HG03354 (cell line): ENCODE data around the gene MCEE.
"Not testable (repeated sequence)": the region's sequence is repeated elsewhere in the genome, so short reads cannot be mapped to it uniquely, and the experiment has no call there.

Experiments
- ATAC-seq: cut with Tn5 transposase; IDR thresholded peaks from one replicate; pipeline ENCODE4 v1.9.1; 2021; ENCODE audit warnings: mild to moderate bottlenecking; ENCODE audit not compliant: unreplicated experiment, poor library complexity, severe bottlenecking

The MCEE gene

DNA sequence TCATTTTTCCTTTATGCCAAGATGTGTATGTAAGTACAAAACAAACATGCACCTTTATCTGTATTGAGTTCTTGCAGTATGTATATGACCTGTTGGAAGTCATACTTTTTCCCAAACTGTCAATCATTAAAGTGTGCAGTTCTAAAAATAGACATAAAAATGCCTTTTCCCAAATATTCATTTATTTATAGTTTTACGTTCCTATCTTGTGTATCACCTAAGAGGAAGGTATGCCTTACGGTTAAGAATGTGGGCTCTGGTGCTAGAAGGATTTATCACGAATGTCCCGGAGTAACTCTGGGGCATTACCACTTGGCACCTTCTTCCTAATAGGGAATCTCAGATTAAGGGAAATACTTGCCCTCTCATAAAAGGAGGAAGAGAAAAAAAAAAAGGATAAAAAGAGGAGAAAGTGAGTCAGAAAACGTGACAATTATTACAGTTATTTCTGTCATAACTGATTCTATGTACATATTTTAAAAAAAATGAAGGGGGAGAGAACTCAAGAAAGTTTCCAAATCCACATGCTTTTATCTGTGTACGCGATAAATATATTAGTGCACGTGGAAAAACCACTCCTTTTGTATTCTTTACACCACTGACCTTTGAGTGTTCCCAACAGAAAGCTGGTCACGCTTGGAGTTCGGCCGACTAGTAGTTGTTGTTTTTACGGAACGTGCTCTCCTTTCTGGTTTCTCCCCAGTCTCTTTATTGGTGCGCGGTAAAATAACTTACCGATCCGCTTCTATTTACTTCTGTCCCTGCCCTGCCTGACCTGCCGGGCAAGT is 721 bp downstream of the MCEE start:
- ATAC-seq, result no peak

DNA sequence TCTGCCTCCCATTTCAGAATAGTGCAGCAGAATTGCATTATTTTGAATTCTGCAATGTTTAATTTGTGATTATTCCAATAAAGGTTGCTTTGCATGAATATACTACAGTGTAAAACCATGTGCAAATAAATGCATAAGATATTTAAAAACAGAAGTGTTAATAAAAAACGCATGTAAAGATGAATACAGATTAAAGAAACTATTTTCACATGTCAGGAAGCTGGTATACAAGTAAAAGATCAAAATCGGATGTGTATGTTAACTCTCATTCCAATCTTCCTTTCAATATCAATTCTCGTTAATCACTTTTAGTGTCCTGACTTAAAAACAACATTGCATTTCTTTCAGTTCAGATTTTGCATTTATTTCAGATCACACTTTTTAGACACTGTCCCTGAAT is 3.1 kb downstream of the MCEE start:
- ATAC-seq, result no peak

DNA sequence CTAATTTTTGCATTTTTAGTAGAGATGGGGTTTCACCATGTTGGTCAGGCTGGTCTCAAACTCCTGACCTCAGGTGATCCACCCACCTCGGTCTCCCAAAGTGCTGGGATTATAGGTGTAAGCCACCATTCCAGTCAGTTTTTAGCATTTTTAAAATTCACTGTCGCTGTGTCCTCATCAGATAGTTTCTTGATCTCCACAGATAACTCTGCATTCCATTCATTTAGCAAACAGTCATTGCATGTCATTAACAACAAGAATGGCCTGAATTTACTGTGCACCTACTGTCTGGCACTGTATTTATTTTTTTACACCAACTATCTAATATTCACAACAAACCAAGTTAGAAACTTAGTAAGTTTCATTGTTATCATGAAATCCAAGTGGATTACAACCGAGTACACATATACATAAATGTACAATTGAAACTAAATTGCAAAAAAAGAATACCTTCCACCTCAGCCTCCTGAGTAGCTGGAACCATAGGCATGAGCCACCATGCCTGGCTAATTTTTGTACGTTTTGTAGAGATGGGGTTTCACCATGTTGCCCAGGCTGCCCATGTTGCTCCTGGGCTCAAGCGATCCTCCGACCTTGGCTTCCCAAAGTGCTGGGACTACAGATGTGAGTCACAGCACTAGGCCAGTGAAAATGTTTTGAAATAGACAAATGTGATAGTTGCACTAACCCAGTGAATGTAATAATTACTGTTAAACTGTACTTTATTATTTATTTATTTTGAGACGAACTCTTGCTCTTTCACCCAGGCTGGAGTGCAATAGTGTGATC is 4.3 kb downstream of the MCEE start:
- ATAC-seq, result no peak

- no peak for ATAC-seq
Measured at GRCh38 chr2:71122387-71123298, 7.4 kb downstream of the MCEE start.

DNA sequence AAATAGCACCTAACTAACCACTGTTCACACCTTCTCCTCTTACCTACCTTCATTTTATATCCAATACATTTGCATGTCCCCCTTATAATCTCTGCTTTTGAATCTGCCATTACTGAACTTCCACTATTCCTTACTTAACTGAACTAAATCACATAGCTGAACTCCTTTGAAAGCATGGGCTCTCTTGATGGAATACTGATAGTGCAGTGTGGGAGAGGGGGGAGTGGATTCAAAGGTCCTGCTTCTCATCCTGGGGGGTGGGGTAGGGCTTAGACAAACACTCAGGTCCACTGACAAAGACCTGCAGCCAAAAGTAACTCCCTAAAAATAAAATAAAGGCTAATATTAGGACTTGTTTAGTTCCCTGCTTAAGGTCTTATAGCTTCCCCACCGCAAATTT is 8.6 kb downstream of the MCEE start:
- no peak for ATAC-seq

- no peak for ATAC-seq
Measured at GRCh38 chr2:71120195-71120594, 9.8 kb downstream of the MCEE start.

GRCh38 chr2:71117063-71117462 is 13.0 kb downstream of the MCEE start:
- no peak for ATAC-seq

DNA sequence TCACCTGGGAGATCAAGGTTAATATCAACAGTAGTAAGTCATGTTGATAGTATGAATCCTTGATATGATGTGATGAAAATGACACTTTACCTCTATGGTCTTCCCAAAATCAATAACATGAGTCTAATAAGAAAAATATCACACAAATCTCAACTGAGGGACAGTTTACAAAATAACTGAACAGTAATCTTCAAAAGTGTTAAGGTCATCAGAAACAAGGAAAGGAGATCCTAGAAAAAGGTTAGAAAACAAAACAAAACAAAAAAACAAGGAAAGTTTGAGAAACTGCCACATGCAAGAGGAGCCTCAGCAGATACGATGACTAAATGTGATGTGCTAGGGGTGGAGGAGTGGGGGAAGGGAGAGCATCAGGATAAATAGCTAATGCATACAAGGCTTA is 16.2 kb downstream of the MCEE start:
- no peak for ATAC-seq

DNA sequence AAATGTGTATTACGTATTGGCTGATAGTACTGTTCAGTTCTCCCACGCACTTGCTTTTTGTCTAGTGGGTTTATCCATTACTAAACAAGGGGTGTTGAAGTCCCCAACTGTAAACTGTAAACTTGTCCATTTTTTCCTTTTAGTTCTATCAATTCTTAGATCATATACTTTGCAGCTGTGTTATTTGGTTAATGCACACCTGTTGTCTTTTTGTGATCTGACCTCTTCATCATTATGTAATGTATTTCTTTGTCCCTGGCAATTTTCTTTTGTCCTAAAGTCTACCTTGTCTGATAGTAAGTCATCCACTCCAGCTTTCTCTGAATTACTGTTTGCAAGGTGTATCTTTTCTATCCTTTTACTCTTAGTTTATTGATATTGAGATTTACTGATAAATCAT is 21.9 kb downstream of the MCEE start:
- ATAC-seq, result no peak

DNA sequence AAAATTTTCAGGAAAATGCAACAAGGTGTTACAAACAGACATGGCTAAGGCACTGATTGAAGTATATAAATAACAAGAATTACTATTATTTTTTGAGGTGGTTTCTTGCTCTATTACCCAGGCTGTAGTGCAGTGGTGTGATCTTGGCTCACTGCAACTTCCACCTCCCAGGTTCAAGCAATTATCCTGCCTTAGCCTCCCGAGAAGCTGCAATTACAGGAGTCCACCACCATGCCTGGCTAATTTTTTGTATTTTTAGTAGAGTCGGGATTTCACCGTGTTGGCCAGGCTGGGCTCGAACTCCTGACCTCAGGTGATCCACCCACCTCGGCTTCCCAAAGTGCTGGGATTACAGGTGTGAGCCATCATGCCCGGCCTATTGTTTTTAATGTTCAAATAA is 23.6 kb downstream of the MCEE start:
- ATAC-seq, result not testable (repeated sequence)

DNA sequence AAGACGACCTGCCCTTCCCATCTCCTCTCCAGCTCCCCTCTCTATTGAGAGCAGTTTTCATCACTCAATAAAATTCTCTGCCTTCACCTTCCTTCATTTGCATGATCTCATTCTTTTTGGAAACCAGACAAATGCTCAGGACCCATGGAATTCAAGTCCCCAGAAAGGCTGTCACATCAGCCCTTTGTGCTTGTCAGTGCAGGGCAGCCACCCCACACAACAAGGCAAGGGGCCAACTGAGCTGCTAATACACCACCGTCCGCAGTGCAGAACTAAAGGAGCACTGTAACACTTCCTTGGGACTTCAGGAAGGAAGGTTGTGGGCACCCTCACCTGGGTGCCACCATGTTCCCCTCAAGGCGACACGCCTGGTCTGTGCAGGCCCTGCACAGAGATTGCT is 26.2 kb downstream of the MCEE start:
- ATAC-seq, result no peak

DNA sequence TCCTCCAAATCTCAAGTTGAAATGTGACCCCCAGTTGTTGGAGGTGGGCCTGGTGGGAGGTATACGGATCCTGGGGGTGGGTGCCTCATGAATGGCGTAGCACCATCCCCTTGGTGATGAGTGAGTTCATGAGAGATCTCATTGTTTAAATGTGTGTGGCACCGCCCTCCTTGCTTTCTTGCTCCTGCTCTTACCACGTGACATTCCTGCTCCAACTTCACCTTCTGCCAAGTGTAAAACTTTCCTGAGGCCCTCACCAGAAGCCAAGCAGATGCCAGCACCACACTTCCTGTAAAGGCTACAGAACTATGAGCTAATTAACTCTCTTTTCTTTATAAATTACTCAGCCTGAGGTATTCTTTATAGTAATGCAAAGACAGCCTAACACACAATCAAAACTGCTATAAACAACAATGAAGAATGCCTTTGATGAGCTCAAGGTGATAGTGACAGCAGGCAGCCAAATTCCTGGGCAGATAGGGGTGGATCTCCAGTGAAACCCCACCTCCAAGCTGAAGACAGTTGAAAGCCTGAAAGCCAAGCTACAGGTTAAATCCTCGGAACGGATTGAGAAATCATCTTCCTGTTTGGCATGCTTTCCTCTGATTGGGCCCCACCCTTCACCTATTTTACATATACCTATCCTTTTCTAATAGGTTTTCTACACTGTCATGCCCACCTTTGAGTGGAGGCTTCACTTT is 26.9 kb downstream of the MCEE start:
- no peak for ATAC-seq

DNA sequence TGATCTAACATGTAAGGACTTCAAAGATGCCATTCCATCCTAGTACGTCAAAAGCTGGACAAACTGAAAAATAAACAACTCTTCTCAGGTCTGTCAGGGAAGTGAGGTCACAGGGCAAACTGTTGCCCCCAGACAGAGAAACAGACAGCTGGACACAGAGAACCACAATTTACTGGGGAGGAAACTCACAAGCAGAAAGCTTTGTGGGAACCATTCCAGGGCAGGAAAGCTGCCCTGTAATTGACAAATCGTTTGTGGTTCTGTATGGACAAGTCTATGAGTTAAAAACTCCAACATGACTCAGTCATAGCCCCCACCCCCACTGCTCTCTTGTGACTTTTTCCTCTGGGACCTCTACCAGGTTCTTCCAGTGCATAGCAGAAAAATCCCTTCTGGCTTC is 28.4 kb downstream of the MCEE start:
- no peak for ATAC-seq

- peak; percentile 50 for ATAC-seq
Measured at GRCh38 chr2:71100195-71100964, 29.6 kb downstream of the MCEE start.

- ATAC-seq, result not testable (repeated sequence)
Measured at GRCh38 chr2:71092491-71093260, 37.4 kb downstream of the MCEE start.

DNA sequence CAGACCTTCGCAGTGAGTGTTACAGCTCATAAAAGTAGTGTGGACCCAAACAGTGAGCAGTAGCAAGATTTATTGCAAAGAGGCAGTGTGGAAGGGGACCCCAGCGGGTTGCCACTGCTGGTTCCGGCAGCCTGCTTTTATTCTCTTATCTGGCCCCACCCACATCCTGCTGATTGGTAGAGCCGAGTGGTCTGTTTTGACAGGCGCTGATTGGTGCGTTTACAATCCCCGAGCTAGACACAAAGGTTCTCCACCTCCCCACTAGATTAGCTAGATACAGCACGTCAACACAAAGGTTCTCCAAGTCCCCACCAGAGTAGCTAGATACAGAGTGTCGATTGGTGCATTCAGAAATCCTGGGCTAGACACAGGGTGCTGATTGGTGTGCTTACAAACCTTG is 38.2 kb downstream of the MCEE start:
- ATAC-seq, result not testable (repeated sequence)

DNA sequence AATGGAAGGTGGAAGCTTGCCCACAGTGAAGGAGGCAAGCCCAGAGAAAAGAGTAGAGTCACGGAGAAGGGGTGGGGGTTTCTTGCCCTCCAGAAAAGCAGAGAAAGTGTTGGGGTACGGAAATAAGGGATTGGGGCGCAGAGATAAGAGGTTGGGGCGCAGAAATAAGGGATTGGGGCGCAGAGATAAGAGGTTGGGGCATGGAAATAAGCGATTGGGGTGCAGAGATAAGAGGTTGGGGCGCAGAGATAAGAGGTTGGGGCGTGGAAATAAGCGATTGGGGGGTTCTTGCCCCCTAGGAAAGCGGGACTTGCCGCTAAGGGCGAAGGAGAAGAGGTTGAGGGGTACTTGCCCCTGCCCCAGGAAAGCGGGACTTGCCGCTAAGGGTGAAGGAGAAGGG is 40.6 kb downstream of the MCEE start:
- not testable (repeated sequence) for ATAC-seq

- ATAC-seq, result not testable (repeated sequence)
Measured at GRCh38 chr2:71085325-71086003, 44.6 kb downstream of the MCEE start.
